ENCODE results near the gene BZW2.

The BZW2 gene

DNA sequence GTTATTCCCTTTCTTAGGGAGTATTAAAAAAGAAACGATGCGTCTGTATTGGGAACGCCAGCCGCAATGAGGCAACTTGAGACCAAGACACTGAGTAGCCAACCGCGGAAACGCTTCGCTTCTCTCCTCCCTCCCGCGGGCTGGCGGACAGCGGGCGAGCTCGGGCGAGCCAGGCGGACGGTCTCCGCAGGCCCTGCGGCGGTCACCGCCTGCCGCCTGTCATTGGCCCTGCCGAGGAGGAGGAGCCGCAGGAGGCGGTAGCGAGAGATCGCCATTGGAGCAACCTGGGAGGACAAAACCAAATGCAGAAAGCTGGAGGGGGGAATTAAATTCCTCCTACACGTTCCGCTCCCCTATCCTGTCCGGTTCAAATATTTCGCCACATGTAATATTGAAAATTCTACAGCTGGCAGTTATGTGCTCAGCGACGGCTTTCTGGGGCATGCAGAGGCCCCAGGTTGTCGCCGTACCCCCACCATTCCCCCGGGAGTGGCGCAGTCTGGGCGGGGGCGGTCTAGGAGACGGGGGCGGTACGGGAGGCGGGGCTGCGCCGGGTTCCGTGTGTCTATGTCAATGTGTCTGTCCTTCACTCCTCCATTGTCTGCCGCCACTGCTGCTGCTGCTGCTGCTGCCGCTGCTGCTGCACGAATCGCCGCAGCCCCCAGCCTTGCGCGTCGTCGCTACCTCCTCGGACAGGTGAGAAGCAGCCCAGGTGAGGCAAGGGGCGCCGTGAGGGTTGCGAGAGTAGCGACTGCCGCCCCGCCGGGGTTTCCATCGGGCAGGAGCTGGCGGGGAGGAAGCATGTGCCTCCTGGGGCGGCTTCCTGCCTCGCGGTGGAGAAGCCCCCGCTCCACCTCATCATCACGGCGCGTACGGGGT, at the start of gene BZW2, which contains the start of gene ANKMY2:
TSS of gene BZW2 (plus strand) at position 589 of the 879 bp plus-strand sequence. CDS start 19,263 bp downstream, outside the sequence.
TSS of gene ANKMY2 (minus strand) at position 162 of the 879 bp plus-strand sequence. CDS start 181 bp downstream, outside the sequence.
- DNase-seq: peak; percentile 88

DNA sequence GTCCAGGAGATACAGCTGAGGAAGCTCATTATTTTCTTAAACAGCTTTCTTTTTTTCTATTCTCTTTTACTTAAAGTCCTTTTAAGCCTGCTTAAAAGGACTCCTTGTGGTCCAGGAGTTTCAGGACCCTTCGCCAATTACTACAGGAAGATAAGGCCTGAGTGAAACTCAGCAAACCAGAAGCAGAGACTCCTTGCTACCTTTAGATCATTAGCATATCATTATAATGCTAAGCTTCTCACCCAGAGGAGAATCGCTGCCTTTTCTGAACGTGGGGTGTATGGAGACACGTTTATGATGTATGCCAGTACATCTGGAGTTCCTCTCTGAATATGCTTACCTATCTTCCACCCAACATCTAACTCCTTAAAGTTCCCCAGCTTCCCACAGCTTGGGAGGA, 48.0 kb upstream of the BZW2 start:
- DNase-seq: no peak

DNA sequence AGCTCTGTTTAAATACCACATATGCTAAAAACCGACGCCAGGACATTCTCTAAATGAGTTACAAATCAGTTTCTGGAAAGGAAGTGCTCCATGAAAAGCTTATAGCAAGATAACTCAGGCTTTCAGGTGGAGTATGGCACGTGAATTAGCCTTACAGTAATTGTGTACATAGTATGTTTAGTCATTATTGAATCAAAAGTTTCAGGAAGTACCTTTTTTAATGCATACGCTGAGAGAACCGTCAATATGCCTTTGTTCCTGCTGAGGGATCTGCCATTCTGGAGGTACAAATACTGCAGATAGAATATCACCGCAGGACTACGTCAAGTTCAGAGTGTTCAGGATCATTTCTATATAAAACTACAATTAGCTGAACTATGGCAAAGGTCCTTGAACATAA, 46.1 kb upstream of the BZW2 start:
- DNase-seq: no peak

DNA sequence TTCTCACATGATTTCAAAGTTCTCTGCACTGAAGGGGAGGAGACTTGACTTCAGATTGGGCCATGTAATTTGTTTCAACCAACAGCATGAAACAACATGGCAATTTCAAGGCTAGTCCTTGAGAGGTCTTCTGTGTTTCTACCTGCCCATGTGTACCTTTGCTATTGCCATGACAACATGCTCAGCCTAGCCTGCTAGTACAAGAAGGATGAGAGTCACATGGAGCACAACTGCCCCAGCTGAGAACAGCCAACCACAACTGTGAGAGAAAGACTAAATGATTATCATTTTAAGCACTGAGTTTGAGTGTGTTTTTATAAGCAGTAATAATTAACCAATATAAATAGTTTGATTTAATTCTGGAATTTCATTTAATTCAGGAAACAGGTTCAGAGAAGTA, 42.3 kb upstream of the BZW2 start:
- no peak for DNase-seq

DNA sequence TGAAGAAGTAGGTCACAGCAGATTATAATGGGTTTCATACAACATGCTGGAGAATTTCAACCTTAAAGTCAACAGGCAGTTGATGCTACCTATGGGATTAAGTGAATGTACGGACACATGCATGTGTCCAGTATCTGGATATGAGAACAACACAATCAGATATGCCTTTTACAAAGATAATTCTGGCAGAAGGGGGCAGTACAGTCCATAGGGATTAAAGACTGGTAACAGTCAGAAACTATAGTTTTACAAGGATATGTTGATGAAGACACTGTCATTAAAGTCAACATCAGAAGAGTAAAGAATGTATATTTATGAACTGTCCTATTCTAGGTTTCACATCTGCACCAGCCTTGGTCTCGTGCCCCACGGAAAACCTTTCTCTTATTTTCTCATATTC, 41.9 kb upstream of the BZW2 start:
- no peak for DNase-seq

DNA sequence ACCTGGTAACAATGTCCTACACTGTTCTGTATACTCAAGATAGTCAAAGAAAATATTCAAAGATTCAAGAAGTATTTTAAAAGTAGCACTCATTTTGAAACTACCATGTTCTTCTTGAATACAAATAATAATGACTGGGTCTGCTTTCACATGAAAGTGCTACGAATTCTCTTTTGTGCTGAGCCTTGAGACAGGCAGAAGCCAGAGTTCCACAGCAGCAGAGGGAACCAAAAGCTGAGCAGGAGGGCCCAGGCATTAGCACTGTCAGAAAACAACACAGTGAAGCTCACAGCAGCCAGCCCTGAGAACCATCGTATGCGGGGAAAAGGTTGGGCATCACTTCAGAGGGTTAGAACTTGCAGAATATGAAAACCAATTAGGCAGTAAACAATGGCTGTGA, 39.3 kb upstream of the BZW2 start:
- no peak for DNase-seq

DNA sequence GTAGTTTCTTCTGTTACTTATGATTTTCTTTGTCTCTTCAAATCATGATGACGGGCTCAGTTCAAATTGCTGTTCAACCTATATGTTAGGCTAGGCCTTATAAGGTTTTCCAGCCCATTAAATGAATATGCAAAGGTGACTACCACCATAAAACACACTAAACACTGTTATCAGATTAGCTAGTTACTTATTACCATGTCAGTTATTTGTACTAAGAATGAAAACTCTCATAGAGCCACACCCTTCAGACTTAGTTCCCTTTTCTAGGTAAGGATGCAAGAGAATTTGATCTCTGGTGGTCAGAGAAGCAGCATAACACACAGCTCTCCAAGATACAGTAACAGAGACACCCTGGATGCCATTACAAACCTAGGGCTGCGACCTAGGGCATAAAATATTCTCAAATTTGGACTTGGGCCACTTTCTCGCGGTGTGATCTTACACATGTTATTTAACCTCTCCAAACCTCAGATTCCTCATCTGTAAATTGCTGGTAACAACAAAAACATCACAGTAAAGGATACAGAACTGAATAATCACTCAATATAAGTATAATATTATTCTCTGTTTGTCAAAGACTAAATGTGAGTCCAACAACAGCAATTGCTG, 36.0 kb upstream of the BZW2 start:
- DNase-seq: no peak

DNA sequence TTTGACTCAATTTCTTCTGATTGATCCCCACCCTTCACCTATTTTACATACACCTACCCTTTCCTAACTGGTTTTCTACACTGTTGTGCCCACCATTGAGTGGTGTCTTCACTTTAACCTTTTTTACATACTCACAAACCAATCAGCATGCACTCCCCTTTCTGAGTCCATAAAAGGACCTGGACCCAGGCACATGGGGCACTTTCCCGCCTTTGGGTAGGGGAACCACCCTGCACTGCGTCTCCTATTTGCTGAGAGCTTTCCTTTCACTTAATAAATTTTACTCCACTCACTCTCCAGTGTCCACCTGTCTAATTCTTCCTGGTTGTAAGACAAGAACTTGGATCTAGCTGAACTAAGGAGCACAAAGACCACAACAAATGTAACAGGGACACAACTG, 34.3 kb upstream of the BZW2 start:
- DNase-seq: no peak

DNA sequence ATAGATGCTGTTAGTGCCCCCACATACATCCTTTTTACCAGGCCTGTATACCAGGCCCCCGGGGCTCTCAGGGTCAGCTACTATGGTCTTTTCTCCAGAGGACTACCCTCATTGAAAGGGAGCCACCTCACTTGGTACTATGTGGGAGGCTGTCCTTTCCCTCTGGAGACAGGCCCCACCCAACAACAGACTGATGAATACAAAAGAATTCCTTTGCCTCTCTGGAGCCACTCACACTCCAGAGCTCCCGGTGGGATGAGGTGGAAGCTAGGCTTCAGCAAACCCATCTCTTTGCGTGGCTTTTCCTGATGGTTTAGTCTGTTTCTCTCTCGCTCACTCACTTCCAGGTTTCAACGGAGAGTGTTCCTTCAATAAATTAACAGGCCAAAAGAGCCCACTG, 30.8 kb upstream of the BZW2 start:
- DNase-seq: no peak

DNA sequence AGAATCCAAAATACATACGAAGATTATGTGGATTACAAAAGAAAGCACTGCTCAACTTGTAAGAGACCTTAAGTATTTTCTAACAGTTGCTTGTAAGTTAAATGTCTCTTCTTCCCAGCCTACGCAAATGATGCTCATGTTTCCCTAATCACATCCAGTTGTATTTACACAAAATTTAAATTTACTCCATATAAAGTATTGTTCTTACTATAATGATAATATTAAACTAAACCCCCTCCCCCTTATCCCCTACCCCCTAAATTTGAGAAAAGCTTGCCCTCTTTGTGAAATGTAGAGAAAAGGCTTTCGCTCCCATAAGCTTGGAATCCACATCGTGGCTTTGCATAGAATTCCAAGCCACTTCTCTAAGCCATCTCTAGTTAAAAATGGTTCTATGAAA, 29.9 kb upstream of the BZW2 start:
- DNase-seq: no peak

DNA sequence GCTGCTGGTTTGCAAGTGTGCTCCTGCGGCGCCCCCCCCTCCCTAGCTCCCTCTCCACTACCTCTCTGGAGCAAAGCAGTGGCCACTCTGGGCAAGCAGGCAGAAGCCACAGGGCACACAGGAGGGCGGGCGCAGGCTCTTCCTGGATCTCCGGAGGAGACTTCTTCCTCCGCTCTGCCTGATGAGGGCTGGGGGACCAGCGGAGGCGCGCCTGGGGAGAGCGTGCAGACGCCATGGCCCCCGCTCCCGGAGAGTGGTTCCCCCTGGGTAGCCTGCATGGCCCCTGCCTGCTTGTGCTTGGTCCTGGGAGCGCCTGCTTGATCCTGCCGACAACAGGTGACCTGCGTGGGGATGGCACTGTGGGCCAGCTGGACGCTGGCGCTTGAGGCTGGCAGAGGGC, 29.4 kb upstream of the BZW2 start:
- DNase-seq: no peak

DNA sequence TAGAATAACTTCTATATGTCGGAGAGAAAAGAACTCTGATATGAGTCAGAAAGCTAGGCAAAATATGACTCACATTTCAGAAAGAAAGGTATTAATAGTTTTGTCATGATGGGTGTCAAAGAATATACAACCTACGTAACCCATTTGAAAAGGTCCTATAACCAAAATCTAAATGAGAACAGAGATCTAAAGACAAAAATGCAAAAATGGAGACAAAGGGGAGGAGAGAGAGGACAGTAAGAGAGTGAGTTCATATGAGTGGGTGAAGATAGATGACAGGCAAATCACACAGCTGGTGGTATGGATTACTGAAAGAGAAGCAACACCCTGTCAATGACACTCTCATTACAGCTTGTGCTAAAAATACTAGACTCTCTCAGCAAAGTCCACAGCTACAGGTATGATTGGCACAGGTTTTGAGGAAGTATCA, 26.0 kb upstream of the BZW2 start:
- no peak for DNase-seq

DNA sequence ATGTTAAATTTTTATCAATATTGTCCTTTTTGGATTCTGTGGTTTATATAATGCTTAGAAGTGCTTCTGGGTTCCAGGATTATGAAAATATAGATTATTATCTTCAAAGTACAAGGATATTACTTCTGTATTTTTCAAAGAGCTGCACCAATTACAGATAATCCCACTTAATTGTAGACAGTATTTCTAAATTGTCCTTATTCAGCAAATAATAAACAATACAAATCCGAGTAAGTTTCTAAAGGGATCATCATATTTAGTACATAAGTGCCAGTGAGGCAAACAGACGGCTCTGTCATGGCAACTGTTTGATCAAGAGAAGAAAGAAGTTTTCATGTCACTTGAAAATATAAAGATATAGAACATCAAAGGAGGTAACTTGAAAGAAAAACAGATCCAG, 19.6 kb upstream of the BZW2 start:
- no peak for DNase-seq

DNA sequence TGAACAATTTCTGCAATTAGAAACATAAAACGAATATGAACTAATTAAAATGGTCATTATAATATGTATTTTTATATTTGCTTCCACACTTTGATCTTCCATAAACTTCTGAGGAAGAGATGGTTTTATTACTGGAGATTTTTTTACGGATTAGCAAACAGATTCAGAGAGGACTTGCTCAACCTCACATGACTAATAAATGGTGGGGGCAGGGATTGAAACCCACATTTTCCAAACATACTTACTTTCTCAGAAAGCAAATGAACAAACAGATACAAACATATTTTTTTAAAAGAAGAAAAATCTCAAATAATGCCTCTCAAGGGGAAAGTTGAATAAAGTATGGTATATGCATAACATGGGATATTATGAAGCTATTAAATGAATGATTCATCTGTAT, 18.7 kb upstream of the BZW2 start:
- DNase-seq: no peak

DNA sequence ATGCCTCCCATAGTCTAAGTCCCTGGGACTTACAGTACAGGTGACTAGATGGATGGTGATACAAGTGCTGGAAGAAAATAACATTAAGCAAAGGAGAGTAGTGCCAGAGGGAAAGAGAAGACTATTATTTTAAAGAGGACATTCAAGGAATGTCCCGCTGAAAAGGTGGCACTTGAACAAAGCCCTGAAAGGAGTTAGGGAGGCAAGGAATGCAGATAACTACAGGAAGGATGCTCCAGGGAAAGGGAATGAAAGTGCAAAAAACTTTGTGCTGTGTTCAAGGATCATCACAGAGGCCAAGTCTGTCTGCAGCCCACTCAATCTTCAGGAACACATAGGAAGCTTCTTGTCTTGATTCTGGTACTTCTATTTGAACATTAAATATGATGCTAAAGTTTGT, 15.3 kb upstream of the BZW2 start:
- DNase-seq: no peak

DNA sequence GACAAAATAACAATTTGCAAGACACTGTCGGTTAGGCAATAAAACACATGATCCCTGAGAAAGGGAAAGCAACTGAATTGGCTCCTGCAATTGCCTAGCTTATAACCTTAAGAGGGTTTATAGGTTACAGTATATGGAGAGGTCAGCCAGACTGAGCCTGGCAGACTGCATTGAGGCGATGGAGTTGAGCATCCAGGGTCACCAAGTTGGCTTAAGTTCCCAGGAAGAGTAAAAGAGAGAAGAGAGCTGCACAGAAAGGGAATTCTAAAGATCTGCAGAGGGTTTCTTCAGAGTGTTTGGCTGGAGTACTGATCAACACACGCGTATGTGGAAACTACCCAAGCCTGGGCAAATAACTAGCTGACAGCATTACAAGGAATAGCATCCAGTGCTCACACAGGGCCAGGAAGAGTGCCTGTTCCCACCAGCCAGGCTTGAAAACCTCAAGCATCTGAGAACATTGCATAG, 11.7 kb upstream of the BZW2 start:
- DNase-seq: no peak

DNA sequence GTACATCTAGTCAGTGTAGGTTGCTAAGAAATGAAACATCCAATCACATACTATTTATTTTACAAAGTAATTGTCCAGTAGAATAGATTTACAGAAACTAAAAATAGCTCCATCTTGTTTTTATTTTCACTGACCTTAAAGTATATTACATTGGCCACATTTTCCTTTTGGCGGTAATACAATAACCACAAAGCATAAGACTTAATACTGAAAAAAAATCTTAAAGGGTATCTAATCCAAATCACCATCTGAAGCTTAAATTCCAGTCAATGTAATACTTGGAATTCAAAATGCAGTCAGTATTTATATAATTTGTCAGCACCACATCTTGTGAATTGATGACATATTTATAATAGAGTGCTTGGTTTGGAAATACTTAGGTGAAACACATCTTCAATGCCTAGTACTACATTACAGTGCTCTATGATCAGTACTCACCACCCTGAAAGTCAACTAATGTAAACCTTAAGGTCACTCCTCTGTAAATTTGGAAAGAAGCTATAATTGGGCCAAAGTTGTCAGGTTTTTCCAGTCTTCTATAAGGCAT, 9.4 kb upstream of the BZW2 start:
- no peak for DNase-seq

DNA sequence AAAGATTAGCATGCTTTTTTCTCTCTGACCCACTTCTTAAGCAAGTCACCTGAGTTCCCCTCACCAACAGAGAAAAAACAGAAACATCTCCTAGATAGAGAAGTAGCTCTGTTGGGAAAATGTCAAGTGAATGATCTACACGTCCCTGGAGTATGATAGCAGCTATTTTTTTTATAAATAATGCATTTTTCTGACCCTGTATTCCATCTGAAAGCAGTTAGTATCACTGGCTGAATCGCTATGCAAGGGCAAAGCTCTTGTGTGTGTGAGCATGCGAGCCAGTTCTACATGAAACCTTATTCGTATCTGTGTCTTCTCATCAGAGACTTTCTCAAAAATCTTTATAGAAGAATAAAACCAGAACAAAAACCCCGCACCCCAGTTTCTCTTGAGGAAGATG, 8.6 kb upstream of the BZW2 start:
- no peak for DNase-seq

DNA sequence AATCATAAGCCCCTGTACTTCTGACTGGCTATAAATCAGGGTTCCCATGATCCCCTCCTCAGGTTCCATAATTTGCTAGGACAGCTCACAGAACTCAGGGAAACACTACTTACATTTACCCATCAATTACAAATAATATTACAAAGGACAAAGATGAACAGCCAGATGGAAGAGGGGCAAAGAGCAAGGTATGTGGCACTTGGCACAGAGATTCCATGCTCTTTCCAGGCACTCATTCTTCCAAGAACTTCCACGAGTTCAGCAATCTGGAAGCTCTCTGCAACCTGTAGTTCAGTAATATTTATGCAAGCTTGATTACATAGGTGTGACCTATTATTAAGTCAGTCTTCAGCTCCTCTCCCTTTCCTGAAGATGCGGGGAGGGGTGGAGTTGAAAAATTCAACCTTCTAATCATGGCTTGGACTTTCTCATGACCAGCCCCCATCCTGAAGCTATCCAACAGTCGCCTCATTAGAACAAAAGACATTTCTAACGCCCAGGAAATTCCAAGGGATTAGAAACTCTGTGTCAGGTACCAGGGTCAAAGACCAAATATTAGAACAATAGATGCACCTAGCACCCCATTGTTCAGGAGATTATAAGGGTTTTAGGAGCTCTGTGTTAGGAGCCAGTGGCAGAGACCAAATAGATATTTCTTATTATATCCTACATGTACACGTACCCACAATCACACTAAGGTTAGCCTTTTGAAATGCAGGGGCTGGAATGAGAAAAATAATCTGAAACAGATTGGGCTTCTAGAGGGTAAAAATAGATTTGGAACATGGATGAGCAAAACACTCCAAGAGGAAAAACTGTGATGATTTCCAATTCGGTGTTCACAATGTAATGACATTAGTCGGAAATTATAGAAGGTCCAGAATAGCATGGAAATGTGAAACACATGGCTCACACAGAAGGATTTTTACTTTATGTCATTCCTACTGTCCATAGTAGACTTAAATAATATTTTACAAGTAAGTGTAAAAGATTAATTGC, 7.4 kb upstream of the BZW2 start:
- no peak for DNase-seq

DNA sequence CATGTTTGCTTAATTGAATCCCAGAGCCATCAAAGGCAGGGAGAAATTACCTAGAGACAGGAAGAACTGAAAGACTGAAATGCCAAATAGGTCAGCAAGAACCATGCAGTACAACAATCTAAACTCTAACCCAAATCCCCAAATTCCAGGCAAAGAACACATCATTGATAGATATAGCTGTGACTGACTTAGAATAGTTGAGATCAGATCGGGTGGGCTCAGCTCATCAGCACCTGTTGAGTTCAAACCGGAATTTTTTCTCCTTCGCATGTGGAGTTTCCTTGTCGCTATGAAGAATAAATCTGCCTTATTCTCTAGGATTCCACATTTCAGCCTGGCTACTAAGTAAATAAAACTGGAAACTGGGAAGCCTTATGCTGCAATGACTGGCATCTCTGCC, 1.8 kb upstream of the BZW2 start:
- DNase-seq: no peak

DNA sequence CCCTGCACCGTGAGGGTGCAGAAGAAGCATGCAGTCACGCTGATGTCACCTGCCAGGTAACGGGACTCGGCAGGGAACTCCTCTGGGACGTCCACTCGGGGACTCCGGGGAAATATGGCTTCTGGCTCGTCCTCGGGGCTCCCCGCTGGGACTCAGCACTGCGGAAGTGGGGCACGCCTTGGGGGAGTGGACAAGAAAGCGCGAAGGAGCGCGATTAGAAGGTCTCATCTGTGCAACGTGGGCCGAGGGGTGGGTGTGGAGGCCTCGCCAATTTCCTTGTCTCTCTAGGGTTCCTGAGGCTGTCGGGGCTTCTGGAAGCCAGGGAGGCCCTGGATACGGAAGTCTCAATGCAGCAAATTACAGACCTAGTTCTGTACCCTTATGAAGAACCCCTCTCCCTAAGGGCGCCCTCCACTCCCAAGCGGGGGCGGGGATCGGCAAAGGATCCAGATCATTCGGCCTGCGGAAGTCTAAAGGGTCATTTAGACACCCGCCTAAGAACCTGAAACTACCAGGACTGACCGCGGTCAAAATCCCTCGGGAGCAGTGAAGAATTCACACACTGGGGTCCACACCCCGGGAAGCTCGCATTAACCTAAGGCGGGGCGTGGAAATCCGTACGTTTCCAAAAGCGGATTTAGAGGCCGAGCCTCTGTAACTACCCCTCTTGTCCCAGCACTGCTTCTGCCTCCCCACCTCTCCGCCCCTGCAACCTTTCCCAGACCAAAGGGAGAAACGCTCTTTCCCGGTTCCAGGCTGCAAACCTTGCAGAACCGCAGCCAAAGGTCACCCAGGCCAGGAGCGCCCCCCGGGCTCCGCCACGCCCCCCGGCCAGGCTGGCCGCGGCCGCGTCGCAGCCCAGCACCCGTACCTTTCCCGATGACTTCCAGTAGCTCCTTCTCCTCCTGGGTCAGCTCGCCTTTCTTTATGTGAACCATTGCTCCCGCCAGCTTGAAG, 1.1 kb upstream of the BZW2 start:
- DNase-seq: peak; percentile 55

All from activated CD4-positive, CD25-positive, alpha-beta regulatory T cell treated with anti-CD3 and anti-CD28 coated beads, Interleukin-2, amount 50 U/mL, for 72 hours (primary cell).